CD4-positive, alpha-beta T cell treated with Interleukin-6 at 100 ng/mL for 8 hours (primary cell): Measurements from ENCODE around the gene GLB1L3.

Experiments used
- DNase-seq: peaks from one replicate; pipeline ENCODE4 v3.0.0-alpha.2; 2020; ENCODE audit warnings: mixed read lengths, low spot score

Gene GLB1L3

GRCh38 chr11:134275534-134276395 lies at the start of gene GLB1L3:
GLB1L3 (plus strand) TSS chr11:134276379; CDS start chr11:134276741, 362 bp downstream.
- DNase-seq: peak; percentile 71

GRCh38 chr11:134226806-134227325 lies 49.3 kb upstream of the GLB1L3 start:
- DNase-seq: no peak

GRCh38 chr11:134228625-134229024 lies 47.6 kb upstream of the GLB1L3 start:
- no peak for DNase-seq

GRCh38 chr11:134229126-134229790 lies 46.9 kb upstream of the GLB1L3 start:
- DNase-seq: no peak

GRCh38 chr11:134230339-134230738 lies 45.8 kb upstream of the GLB1L3 start:
- no peak for DNase-seq

- no peak for DNase-seq
Observed at GRCh38 chr11:134231958-134232659, 44.1 kb upstream of the GLB1L3 start.

GRCh38 chr11:134233729-134234179 lies 42.4 kb upstream of the GLB1L3 start:
- DNase-seq: no peak

GRCh38 chr11:134235399-134235798 lies 40.8 kb upstream of the GLB1L3 start:
- no peak for DNase-seq

GRCh38 chr11:134236834-134237556 lies 39.2 kb upstream of the GLB1L3 start:
- DNase-seq: no peak

- DNase-seq: no peak
Observed at GRCh38 chr11:134237557-134237922, 38.6 kb upstream of the GLB1L3 start.

- DNase-seq: no peak
Observed at GRCh38 chr11:134238956-134239355, 37.2 kb upstream of the GLB1L3 start.

GRCh38 chr11:134240592-134240991 lies 35.6 kb upstream of the GLB1L3 start:
- no peak for DNase-seq

GRCh38 chr11:134242376-134242775 lies 33.8 kb upstream of the GLB1L3 start:
- no peak for DNase-seq

GRCh38 chr11:134243913-134244312 lies 32.3 kb upstream of the GLB1L3 start:
- DNase-seq: no peak

GRCh38 chr11:134244593-134244992 lies 31.6 kb upstream of the GLB1L3 start:
- DNase-seq: no peak

GRCh38 chr11:134245434-134245833 lies 30.7 kb upstream of the GLB1L3 start:
- no peak for DNase-seq

GRCh38 chr11:134246100-134246499 lies 30.1 kb upstream of the GLB1L3 start:
- no peak for DNase-seq

- no peak for DNase-seq
Observed at GRCh38 chr11:134246678-134247077, 29.5 kb upstream of the GLB1L3 start.

GRCh38 chr11:134248910-134249480 lies 27.2 kb upstream of the GLB1L3 start:
- no peak for DNase-seq

GRCh38 chr11:134250246-134250645 lies 25.9 kb upstream of the GLB1L3 start:
- DNase-seq: no peak

GRCh38 chr11:134250675-134251074 lies 25.5 kb upstream of the GLB1L3 start:
- no peak for DNase-seq
